Subcutaneous abdominal adipose tissue (tissue), 5 donors: ENCODE results near the gene B4GALNT3.

Source experiments
- H3K27ac ChIP-seq: one replicate; pipeline ENCODE4 v1.7.0; 2013; ENCODE audit warnings: low read depth, mild to moderate bottlenecking, inconsistent platforms, low read length, moderate library complexity
- H3K27me3 ChIP-seq, 5 donors: one replicate each; pipeline ENCODE4 v1.7.0; 2013; ENCODE audit warnings: low read length in 5 of 5, inconsistent platforms in 1 of 5; ENCODE audit not compliant: control insufficient read depth in 5 of 5, insufficient read depth in 4 of 5
- H3K36me3 ChIP-seq, 5 donors: one replicate each; pipeline ENCODE4 v1.7.0; 2013; ENCODE audit warnings: low read length in 5 of 5; ENCODE audit not compliant: control insufficient read depth in 5 of 5, insufficient read depth in 5 of 5
- H3K4me1 ChIP-seq, 5 donors: one replicate each; pipeline ENCODE4 v1.7.0; 2013; ENCODE audit warnings: low read length in 5 of 5, mild to moderate bottlenecking in 3 of 5, moderate library complexity in 1 of 5; ENCODE audit not compliant: control insufficient read depth in 5 of 5, insufficient read depth in 5 of 5
- H3K4me3 ChIP-seq, 5 donors: one replicate each; pipeline ENCODE4 v1.7.0; 2013; ENCODE audit warnings: low read length in 5 of 5, low read depth in 1 of 5
- H3K9ac ChIP-seq, 5 donors: one replicate each; pipeline ENCODE4 v1.7.0; 2013; ENCODE audit warnings: low read length in 5 of 5, mild to moderate bottlenecking in 4 of 5, moderate library complexity in 3 of 5
- H3K9me3 ChIP-seq, 5 donors: one replicate each; pipeline ENCODE4 v1.7.0; 2013; ENCODE audit warnings: low read length in 5 of 5; ENCODE audit not compliant: control insufficient read depth in 5 of 5
- donor health status: healthy.
- donor health status: healthy.
- donor health status: healthy.
- donor health status: healthy.
- donor health status: healthy.

Gene B4GALNT3

GRCh38 chr12:586318-587071 lies 126.8 kb downstream of the B4GALNT3 start:
- Histone ChIP-seq H3K27ac (no peak overlapping the region), H3K4me1 (peaks cover 0 to 5% (median 3%) of the 10 kb centered on the region in 5 donors), H3K36me3 (no peaks in the 10 kb centered on the region), H3K27me3 (no peaks in the 10 kb centered on the region), H3K9me3 (no peaks in the 10 kb centered on the region), H3K4me3 (no peak overlapping the region), H3K9ac (no peak overlapping the region)

DNA sequence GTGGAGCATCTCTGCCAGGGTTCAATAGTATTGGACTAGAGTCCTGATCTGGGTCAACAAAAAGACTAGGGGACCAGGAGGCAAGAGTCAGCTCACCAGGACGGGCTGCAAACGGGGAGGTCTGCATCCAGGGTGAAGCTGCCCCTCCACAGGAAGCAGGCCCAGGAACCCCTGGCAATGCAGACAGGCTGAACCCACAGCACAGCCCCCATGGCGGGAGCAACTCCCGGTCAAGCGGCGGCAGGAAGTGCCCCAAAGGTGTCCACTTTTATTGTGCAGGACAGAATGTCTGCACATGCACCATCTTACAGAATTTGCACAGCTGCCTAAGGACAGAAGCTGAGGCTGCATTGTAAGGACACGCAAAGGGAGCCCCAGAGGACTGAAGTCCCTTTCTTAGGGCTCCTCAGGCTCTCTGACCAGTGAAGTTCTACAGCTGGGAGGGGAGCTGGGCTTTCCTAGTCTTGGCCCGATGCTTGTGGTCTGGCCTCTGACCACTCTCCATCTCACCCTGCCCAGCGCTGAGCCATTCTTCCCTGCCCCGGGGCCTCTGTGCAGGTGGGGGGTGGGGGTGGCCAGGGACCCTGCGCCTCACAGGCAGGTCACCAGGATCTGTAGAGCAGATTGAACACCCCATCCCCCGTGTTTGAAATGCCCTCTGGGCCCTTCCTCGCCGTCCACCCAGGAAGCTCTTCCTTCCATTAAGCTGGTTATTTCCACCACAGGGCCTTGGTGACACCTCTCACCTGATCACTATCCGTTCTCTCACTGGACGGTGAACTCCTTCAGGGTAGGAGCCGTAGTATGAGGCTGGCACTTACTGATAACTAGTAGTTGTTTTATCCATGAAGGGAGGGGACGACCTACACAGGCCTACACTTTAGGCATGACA lies 127.6 kb downstream of the B4GALNT3 start:
- H3K9ac ChIP-seq: no peak overlapping the region
- no peaks in the 10 kb centered on the region for H3K9me3 ChIP-seq
- no peaks in the 10 kb centered on the region for H3K27me3 ChIP-seq
- peaks cover 0 to 11% (median 6%) of the 10 kb centered on the region in 5 donors for H3K4me1 ChIP-seq
- no peak overlapping the region for H3K27ac ChIP-seq
- no peak overlapping the region for H3K4me3 ChIP-seq
- no peaks in the 10 kb centered on the region for H3K36me3 ChIP-seq

- Histone ChIP-seq H3K4me3 (no peak overlapping the region), H3K9ac (no peak overlapping the region), H3K36me3 (no peaks in the 10 kb centered on the region), H3K9me3 (no peaks in the 10 kb centered on the region), H3K27me3 (no peaks in the 10 kb centered on the region), H3K4me1 (peaks cover 0 to 11% (median 6%) of the 10 kb centered on the region in 5 donors), H3K27ac (no peak overlapping the region)
These were observed 128.2 kb downstream of the B4GALNT3 start for GRCh38 chr12:588024-588322.

DNA sequence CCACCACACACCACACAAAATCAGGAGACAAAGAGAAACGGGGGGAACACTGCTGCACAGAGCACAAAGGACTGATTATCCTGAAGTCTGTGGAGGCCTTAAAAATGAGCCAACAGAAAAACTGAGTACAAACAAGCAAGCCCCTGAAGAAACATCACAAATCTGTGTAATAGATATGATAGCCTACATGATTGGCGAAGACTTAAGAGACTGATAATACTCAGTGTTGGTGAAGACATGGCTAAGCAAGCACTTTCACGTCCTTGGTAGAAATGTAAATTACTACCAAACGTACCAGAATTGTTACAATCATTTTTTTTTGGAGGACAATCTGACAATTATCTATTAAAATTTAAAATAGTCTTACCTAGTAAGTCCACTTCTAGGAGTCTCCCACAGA lies 128.9 kb downstream of the B4GALNT3 start:
- H3K36me3 ChIP-seq: no peaks in the 10 kb centered on the region
- peaks cover 0 to 11% (median 6%) of the 10 kb centered on the region in 5 donors for H3K4me1 ChIP-seq
- H3K27me3 ChIP-seq: no peaks in the 10 kb centered on the region
- no peaks in the 10 kb centered on the region for H3K9me3 ChIP-seq
- no peak overlapping the region for H3K27ac ChIP-seq
- no peak overlapping the region for H3K9ac ChIP-seq
- no peak overlapping the region for H3K4me3 ChIP-seq

- Histone ChIP-seq H3K27ac (no peak overlapping the region), H3K36me3 (no peaks in the 10 kb centered on the region), H3K9ac (no peak overlapping the region), H3K27me3 (no peaks in the 10 kb centered on the region), H3K4me3 (no peak overlapping the region), H3K4me1 (peaks cover 0 to 11% (median 6%) of the 10 kb centered on the region in 5 donors), H3K9me3 (no peaks in the 10 kb centered on the region)
These were observed 130.5 kb downstream of the B4GALNT3 start for GRCh38 chr12:590206-590750.

- Histone ChIP-seq H3K9ac (no peak overlapping the region), H3K4me1 (peaks cover 0 to 11% (median 6%) of the 10 kb centered on the region in 5 donors), H3K27ac (no peak overlapping the region), H3K4me3 (no peak overlapping the region), H3K36me3 (no peaks in the 10 kb centered on the region), H3K27me3 (no peaks in the 10 kb centered on the region), H3K9me3 (no peaks in the 10 kb centered on the region)
These were observed 131.7 kb downstream of the B4GALNT3 start for GRCh38 chr12:591167-592023.

- Histone ChIP-seq H3K27me3 (no peaks in the 10 kb centered on the region), H3K4me3 (no peak overlapping the region), H3K9me3 (no peaks in the 10 kb centered on the region), H3K36me3 (no peaks in the 10 kb centered on the region), H3K27ac (no peak overlapping the region), H3K4me1 (peaks cover 0 to 11% (median 6%) of the 10 kb centered on the region in 5 donors), H3K9ac (no peak overlapping the region)
These were observed 132.3 kb downstream of the B4GALNT3 start for GRCh38 chr12:592024-592505.

GRCh38 chr12:593396-594270 lies 133.9 kb downstream of the B4GALNT3 start:
- Histone ChIP-seq H3K9me3 (no peaks in the 10 kb centered on the region), H3K4me1 (peaks cover 0 to 23% (median 6%) of the 10 kb centered on the region in 5 donors), H3K36me3 (no peaks in the 10 kb centered on the region), H3K27ac (no peak overlapping the region), H3K9ac (no peak overlapping the region), H3K27me3 (no peaks in the 10 kb centered on the region), H3K4me3 (no peak overlapping the region)
